HFF-Myc (cell line): ENCODE measurements around the gene LTF.

Source experiments
- DNase-seq: peaks from one replicate; pipeline ENCODE4 v3.0.0-alpha.2; 2011; ENCODE audit warnings: low read depth; ENCODE audit errors: extremely low read depth
- H3K4me3 ChIP-seq: replicated peaks from 2 replicates; pipeline ENCODE4 v1.5.1; 2011; ENCODE audit warnings: low read depth, mild to moderate bottlenecking, control low read depth, low read length
- CTCF ChIP-seq: IDR thresholded peaks from 2 replicates; pipeline ENCODE4 v1.5.1; 2012; ENCODE audit warnings: mild to moderate bottlenecking, low read depth, low read length, control low read depth; ENCODE audit errors: missing control alignments

LTF gene

GRCh38 chr3:46399557-46399956 lies 65.1 kb downstream of the LTF start:
- no peak overlapping the region for H3K4me3 ChIP-seq
- no peak for TF ChIP-seq CTCF
- DNase-seq = no peak

- DNase-seq = no peak
- no peak for TF ChIP-seq CTCF
- no peak overlapping the region for H3K4me3 ChIP-seq
Measured at GRCh38 chr3:46399098-46399497, 65.6 kb downstream of the LTF start.

GRCh38 chr3:46398186-46398955 lies 66.3 kb downstream of the LTF start:
- no peak for TF ChIP-seq CTCF
- no peak overlapping the region for H3K4me3 ChIP-seq
- DNase-seq = no peak

- DNase-seq = no peak
- TF ChIP-seq CTCF = no peak
- no peak overlapping the region for H3K4me3 ChIP-seq
Measured at GRCh38 chr3:46397111-46397510, 67.6 kb downstream of the LTF start.

- TF ChIP-seq CTCF = no peak
- H3K4me3 ChIP-seq = no peak overlapping the region
- DNase-seq = no peak
Measured at GRCh38 chr3:46395766-46396530, 68.8 kb downstream of the LTF start.

GRCh38 chr3:46395210-46395661 lies 69.5 kb downstream of the LTF start:
- DNase-seq = no peak
- no peak overlapping the region for H3K4me3 ChIP-seq
- TF ChIP-seq CTCF = no peak
